Thyroid gland (tissue), 4 donors: ENCODE measurements around the gene PFKM.

Source experiments
- CTCF ChIP-seq, 6 experiments: fragments of 200-600 bp in 3 of 6; fragments of 450-650 bp in 3 of 6; sonication (generic) in 3 of 6; IDR thresholded peaks; one replicate each; pipeline ENCODE4 v1.5.1; 2016 to 2019; ENCODE audit warnings: antibody characterized with exemption in 6 of 6, mild to moderate bottlenecking in 2 of 6, inconsistent platforms in 1 of 6, moderate library complexity in 1 of 6
- POLR2A ChIP-seq, 2 donors: fragments of 450-650 bp; IDR thresholded peaks; one replicate each; pipeline ENCODE4 v1.6.1; 2017; ENCODE audit warnings: antibody characterized with exemption in 2 of 2, mild to moderate bottlenecking in 2 of 2, moderate library complexity in 1 of 2

DNA sequence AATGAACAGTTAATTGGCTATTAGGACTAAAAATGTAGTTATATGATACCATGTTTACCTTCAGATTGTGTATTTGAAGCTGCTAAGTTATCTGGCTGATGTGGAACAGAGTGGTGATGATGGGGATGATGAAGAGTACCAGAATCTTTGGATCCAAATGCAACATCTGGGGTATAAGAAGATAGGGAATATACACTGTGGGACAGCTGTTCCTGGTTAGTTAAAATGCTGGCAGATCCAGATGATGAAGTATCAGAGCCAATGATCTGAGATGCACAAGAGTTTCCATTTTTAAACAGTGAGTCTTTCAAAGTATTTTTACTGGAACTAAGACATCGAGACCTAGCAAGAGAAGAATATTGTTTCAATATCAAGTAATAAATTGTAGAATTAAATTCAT lies 44.9 kb upstream of the PFKM start:
- TF ChIP-seq CTCF (IDR thresholded peaks at IDR 0.05), result no peak
- no peak for TF ChIP-seq POLR2A (IDR thresholded peaks at IDR 0.05)
